A172 (cell line): ENCODE measurements around the gene CTNNA3. TPM values are rescaled to one million over a fixed set of nuclear protein-coding genes. Genes with fewer than 3 reads are reported as not detected.

Experiments
- DNase-seq: peaks from one replicate; pipeline ENCODE4 v3.0.0-alpha.2; 2015; ENCODE audit warnings: low spot score
- total RNA-seq: library from RNA; depleted of rRNA; stranded (reverse); fragments of >200 nt; shearing (Covaris generic); gene quantifications from 2 replicates; pipeline ENCODE4 v1.2.3, GENCODE V29; 2014

CTNNA3 gene
- total RNA-seq, 1 experiment from 2014 or later = not detected

- no peak for DNase-seq
These were observed 368.1 kb downstream of the CTNNA3 start for GRCh38 chr10:67327626-67328535.

GRCh38 chr10:67319976-67320375 lies 376.0 kb downstream of the CTNNA3 start:
- DNase-seq = no peak

- peak; percentile 37 for DNase-seq
These were observed 387.1 kb downstream of the CTNNA3 start for GRCh38 chr10:67308912-67309311.

- DNase-seq = peak; percentile 32
These were observed 389.3 kb downstream of the CTNNA3 start for GRCh38 chr10:67306588-67307205.

- no peak for DNase-seq
These were observed 393.3 kb downstream of the CTNNA3 start for GRCh38 chr10:67302701-67303100.

- no peak for DNase-seq
These were observed 396.2 kb downstream of the CTNNA3 start for GRCh38 chr10:67299761-67300160.

GRCh38 chr10:67297637-67298181 lies 398.3 kb downstream of the CTNNA3 start:
- DNase-seq = peak; percentile 46

GRCh38 chr10:67296926-67297325 lies 399.1 kb downstream of the CTNNA3 start:
- DNase-seq = no peak

- no peak for DNase-seq
These were observed 407.1 kb downstream of the CTNNA3 start for GRCh38 chr10:67288688-67289410.

- no peak for DNase-seq
These were observed 411.4 kb downstream of the CTNNA3 start for GRCh38 chr10:67284589-67284988.

GRCh38 chr10:67282871-67283270 lies 413.1 kb downstream of the CTNNA3 start:
- DNase-seq = no peak

GRCh38 chr10:67280405-67280804 lies 415.6 kb downstream of the CTNNA3 start:
- DNase-seq = no peak

- no peak for DNase-seq
These were observed 418.6 kb downstream of the CTNNA3 start for GRCh38 chr10:67277402-67277801.

GRCh38 chr10:67269828-67270227 lies 426.2 kb downstream of the CTNNA3 start:
- no peak for DNase-seq

- no peak for DNase-seq
These were observed 427.8 kb downstream of the CTNNA3 start for GRCh38 chr10:67268146-67268545.

- no peak for DNase-seq
These were observed 433.3 kb downstream of the CTNNA3 start for GRCh38 chr10:67262675-67263074.

- peak; percentile 29 for DNase-seq
These were observed 434.6 kb downstream of the CTNNA3 start for GRCh38 chr10:67261300-67261797.

- no peak for DNase-seq
These were observed 436.6 kb downstream of the CTNNA3 start for GRCh38 chr10:67259319-67259929.

GRCh38 chr10:67257427-67258144 lies 438.4 kb downstream of the CTNNA3 start:
- no peak for DNase-seq

- DNase-seq = no peak
These were observed 439.0 kb downstream of the CTNNA3 start for GRCh38 chr10:67257018-67257417.

GRCh38 chr10:67250686-67251085 lies 445.3 kb downstream of the CTNNA3 start:
- DNase-seq = no peak
